ENCODE measurements around the gene XPO6.

XPO6 gene

GRCh38 chr16:28172336-28172735, 39.4 kb downstream of the XPO6 start:
- no peak for DNase-seq
- peaks cover 69% of the 10 kb centered on the region for H3K36me3 ChIP-seq
- no peaks in the 10 kb centered on the region for H3K27me3 ChIP-seq
- no peak for TF ChIP-seq CTCF (IDR thresholded peaks at IDR 0.05; ENCODE audit: low read depth, low read length)
- no peaks in the 10 kb centered on the region for H3K4me1 ChIP-seq
- no peaks in the 10 kb centered on the region for H3K9me3 ChIP-seq
- H3K4me3 ChIP-seq (ENCODE audit: low read depth, low read length), result no peak overlapping the region

- H3K9me3 ChIP-seq, result no peaks in the 10 kb centered on the region
- no peak for TF ChIP-seq CTCF (IDR thresholded peaks at IDR 0.05; ENCODE audit: low read depth, low read length)
- H3K4me1 ChIP-seq, result no peaks in the 10 kb centered on the region
- no peak for DNase-seq
- peaks cover 69% of the 10 kb centered on the region for H3K36me3 ChIP-seq
- no peaks in the 10 kb centered on the region for H3K27me3 ChIP-seq
- no peak overlapping the region for H3K4me3 ChIP-seq (ENCODE audit: low read depth, low read length)
Observed at GRCh38 chr16:28171816-28172215, 39.9 kb downstream of the XPO6 start.

GRCh38 chr16:28168991-28169554, 42.7 kb downstream of the XPO6 start:
- no peak for DNase-seq
- TF ChIP-seq CTCF (IDR thresholded peaks at IDR 0.05; ENCODE audit: low read depth, low read length), result no peak
- Histone ChIP-seq H3K9me3 (no peaks in the 10 kb centered on the region), H3K4me1 (no peaks in the 10 kb centered on the region), H3K27me3 (no peaks in the 10 kb centered on the region), H3K4me3 (ENCODE audit: low read depth, low read length) (no peak overlapping the region), H3K36me3 (peaks cover 78% of the 10 kb centered on the region)

- no peaks in the 10 kb centered on the region for H3K4me1 ChIP-seq
- no peak for TF ChIP-seq CTCF (IDR thresholded peaks at IDR 0.05; ENCODE audit: low read depth, low read length)
- H3K9me3 ChIP-seq, result no peaks in the 10 kb centered on the region
- H3K36me3 ChIP-seq, result peaks cover 69% of the 10 kb centered on the region
- DNase-seq, result no peak
- H3K4me3 ChIP-seq (ENCODE audit: low read depth, low read length), result no peak overlapping the region
- no peaks in the 10 kb centered on the region for H3K27me3 ChIP-seq
Observed at GRCh38 chr16:28167730-28168129, 44.0 kb downstream of the XPO6 start.

GRCh38 chr16:28167221-28167620, 44.5 kb downstream of the XPO6 start:
- Histone ChIP-seq H3K9me3 (no peaks in the 10 kb centered on the region), H3K4me3 (ENCODE audit: low read depth, low read length) (no peak overlapping the region), H3K27me3 (no peaks in the 10 kb centered on the region), H3K4me1 (no peaks in the 10 kb centered on the region), H3K36me3 (peaks cover 64% of the 10 kb centered on the region)
- DNase-seq, result no peak
- no peak for TF ChIP-seq CTCF (IDR thresholded peaks at IDR 0.05; ENCODE audit: low read depth, low read length)

- H3K9me3 ChIP-seq, result no peaks in the 10 kb centered on the region
- no peak for DNase-seq
- no peak overlapping the region for H3K4me3 ChIP-seq (ENCODE audit: low read depth, low read length)
- no peaks in the 10 kb centered on the region for H3K27me3 ChIP-seq
- H3K4me1 ChIP-seq, result no peaks in the 10 kb centered on the region
- TF ChIP-seq CTCF (IDR thresholded peaks at IDR 0.05; ENCODE audit: low read depth, low read length), result no peak
- H3K36me3 ChIP-seq, result peaks cover 62% of the 10 kb centered on the region
Observed at GRCh38 chr16:28166394-28167208, 45.2 kb downstream of the XPO6 start.
